Gastrocnemius medialis (tissue), 4 donors: Measurements from ENCODE around the gene ARID1B.

Experiments
- CTCF ChIP-seq, 5 experiments: fragments of 450-650 bp in 3 of 5; fragments of 200-600 bp in 2 of 5; sonication (generic) in 2 of 5; IDR thresholded peaks in 4 of 5; conservative IDR thresholded peaks in 1 of 5; 1 replicate in 4 of 5; 2 replicates in 1 of 5; pipeline ENCODE4 v1.5.1; 2016 to 2019; ENCODE audit warnings: antibody characterized with exemption in 5 of 5, mild to moderate bottlenecking in 3 of 5, moderate library complexity in 3 of 5
- POLR2A ChIP-seq, 2 donors: fragments of 450-650 bp; IDR thresholded peaks; one replicate each; pipeline ENCODE4 v1.6.1; 2017; ENCODE audit warnings: antibody characterized with exemption in 2 of 2, mild to moderate bottlenecking in 2 of 2, moderate library complexity in 2 of 2

- TF ChIP-seq CTCF (IDR thresholded peaks at IDR 0.05 in 4 of 5, conservative IDR thresholded peaks at IDR 0.05 in 1 of 5) (no peak), POLR2A (IDR thresholded peaks at IDR 0.05) (no peak)
Measured at GRCh38 chr6:157152556-157152955, 375.4 kb downstream of the ARID1B start.
